Activated T-cell treated with anti-CD3 and anti-CD28 coated beads, Interleukin-2, amount 50 U/mL, for 4 hours (primary cell): ENCODE data around the gene SEMA6A. TPM values are rescaled to one million over a fixed set of nuclear protein-coding genes. Genes with fewer than 3 reads are reported as not detected.

ENCODE experiments used
- ATAC-seq, 2 donors: fragments of 200-7000 bp; cut with Tn5 transposase; one replicate each; pipeline ENCODE4 v1.10.0; 2021
- DNase-seq: peaks from one replicate; pipeline ENCODE4 v3.0.0-alpha.2; 2020
- H3K27me3 Mint-ChIP-seq: one replicate; pipeline ENCODE4 v1.8.0; 2021; ENCODE audit warnings: low read depth, mixed read lengths
- H3K36me3 Mint-ChIP-seq: one replicate; pipeline ENCODE4 v1.8.0; 2022; ENCODE audit warnings: mixed read lengths; ENCODE audit not compliant: insufficient read depth
- H3K4me1 Mint-ChIP-seq: one replicate; pipeline ENCODE4 v1.8.0; 2021; ENCODE audit warnings: low read depth, mixed read lengths
- H3K4me3 Mint-ChIP-seq: one replicate; pipeline ENCODE4 v1.8.0; 2021; ENCODE audit warnings: mild to moderate bottlenecking, moderate library complexity, mixed read lengths
- H3K9me3 Mint-ChIP-seq: one replicate; pipeline ENCODE4 v1.8.0; 2021; ENCODE audit warnings: mixed read lengths
- total RNA-seq, 3 donors: library from RNA; stranded (reverse); gene quantifications; one replicate each; pipeline ENCODE4 v1.2.1, GENCODE V29; 2021

Gene SEMA6A
- total RNA-seq, 3 donors from 2014 or later = 0.92 to 2.1 (median 1.1) TPM

DNA sequence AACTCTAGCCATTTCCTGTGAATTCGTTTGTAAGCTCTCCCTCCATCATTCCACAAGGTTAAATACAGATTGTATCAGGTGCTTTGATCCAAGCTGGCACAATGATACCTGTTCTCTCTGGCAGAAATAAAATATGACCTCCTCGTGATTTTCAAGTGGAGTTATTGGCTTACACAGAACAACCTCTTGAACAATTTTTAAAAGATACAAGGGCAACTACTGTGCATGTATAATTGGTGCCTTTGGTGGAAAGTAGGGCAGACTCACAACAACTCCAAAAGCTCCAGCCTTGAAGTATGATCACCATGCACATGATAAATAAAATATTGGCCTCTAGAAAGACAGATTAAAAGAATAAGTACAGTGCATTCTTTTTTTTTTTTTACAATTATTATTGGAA lies 106.0 kb downstream of the SEMA6A start:
- H3K4me3 Mint-ChIP-seq = no peak overlapping the region
- no peak for ATAC-seq
- DNase-seq = no peak
- H3K36me3 Mint-ChIP-seq = peaks cover 20% of the 10 kb centered on the region
- peaks cover 9% of the 10 kb centered on the region for H3K9me3 Mint-ChIP-seq
- no peaks in the 10 kb centered on the region for H3K27me3 Mint-ChIP-seq
- H3K4me1 Mint-ChIP-seq = no peaks in the 10 kb centered on the region

DNA sequence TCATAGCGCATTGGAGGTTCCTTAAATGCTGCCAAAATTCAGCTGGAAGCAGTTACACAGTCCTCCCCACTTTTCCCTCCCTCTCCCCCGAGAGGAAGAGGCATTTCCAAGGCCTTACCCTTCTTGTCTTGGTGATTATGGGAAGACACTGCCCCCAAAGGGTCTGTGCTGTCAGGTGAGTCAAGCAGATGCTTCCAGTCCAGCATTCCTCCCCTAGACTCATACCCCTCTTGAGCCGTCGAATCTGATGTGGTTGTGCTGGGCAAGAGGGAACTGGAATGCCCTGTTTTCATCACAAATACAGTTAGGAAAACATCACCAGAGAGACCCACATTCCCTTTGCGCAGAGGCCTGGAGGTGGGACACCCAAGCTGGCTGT lies 107.2 kb downstream of the SEMA6A start:
- Mint-ChIP-seq H3K4me3 (no peak overlapping the region), H3K36me3 (peaks cover 14% of the 10 kb centered on the region), H3K4me1 (no peaks in the 10 kb centered on the region), H3K9me3 (peaks cover 9% of the 10 kb centered on the region), H3K27me3 (no peaks in the 10 kb centered on the region)
- DNase-seq (no peak), ATAC-seq (no peak)

DNA sequence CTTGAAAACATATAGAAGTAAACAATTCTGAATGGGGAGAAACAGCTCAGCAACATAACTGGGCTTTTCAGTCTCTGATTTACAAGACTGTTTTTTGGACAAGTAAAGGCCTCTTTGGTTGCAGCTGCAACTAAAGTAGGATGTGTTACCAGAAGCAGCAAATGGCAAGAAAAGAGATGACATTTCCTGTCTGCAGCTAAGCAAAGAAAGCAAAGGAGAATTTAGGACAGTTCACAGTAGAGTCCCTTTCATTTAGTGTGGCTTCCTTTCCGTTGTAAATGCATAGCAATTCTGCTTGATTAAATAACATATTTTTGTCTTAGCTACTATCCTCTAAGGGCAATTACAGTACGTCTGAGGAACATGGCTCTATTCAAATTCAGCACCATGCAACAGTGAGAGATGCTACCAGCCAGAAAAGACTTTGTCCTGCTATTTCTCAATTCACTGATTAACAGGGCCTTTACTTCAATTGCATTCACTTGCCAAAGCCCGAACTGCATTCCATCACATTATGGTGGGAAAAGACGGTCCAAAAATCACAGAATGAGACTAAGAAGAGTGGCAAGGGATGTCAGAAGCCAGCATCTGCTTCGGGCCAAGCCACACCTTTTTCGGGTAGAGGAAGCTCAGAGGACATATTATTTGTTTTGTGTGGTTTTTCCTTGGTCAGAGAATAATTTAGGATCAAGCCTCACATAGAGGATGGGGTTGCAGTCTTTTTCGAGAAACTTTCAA lies 107.7 kb downstream of the SEMA6A start:
- Mint-ChIP-seq H3K36me3 (peaks cover 11% of the 10 kb centered on the region), H3K9me3 (peaks cover 9% of the 10 kb centered on the region), H3K4me1 (no peaks in the 10 kb centered on the region), H3K27me3 (no peaks in the 10 kb centered on the region), H3K4me3 (no peak overlapping the region)
- ATAC-seq = no peak
- DNase-seq = no peak

DNA sequence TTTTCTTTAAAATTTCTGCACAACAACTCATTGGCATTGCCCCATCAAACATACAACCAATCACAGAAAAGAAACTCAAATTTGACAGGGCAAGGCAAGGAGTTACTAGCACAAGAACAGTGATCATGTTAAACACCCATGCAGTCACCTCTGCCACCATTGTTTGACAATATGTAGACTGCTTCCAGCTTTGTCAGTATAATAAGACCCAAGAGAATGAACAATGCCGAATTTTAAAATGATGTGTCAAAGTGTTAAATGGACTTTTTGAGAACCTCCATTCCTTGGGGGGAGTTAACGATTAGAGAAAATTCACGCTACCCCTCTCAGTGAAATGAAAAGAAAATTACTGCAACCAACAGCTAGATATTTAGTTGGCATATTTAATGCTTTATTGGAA lies 109.2 kb downstream of the SEMA6A start:
- Mint-ChIP-seq H3K4me3 (no peak overlapping the region), H3K36me3 (peaks cover 11% of the 10 kb centered on the region), H3K9me3 (peaks cover 9% of the 10 kb centered on the region), H3K4me1 (no peaks in the 10 kb centered on the region), H3K27me3 (no peaks in the 10 kb centered on the region)
- DNase-seq = no peak
- no peak for ATAC-seq

DNA sequence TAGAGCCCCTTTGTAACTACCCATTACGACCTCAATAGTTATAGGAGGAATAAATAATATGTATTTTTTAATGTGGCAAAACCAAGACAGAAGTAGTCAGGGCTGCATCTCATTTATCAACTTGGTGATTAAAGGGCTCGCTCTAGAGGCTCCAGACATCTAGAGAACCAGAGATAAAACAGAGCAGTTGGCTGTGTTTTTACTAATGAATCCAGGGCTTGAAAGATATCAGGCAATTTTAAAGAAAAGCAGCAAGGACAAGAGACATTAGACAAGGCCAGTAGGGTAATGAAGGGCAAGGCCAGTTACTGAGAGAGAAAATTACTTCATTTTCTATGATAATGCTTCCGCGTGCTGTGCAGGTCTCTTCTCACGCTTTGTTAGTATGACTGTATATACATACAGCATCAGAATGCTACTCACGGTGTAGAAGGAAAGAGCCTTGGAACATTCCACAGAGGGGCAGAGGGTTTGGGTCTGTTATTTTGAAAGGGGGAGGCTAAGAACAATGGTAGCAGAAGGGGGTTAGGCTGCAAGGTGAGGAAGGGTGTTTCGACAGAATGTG lies 110.4 kb downstream of the SEMA6A start:
- H3K4me3 Mint-ChIP-seq = no peak overlapping the region
- no peaks in the 10 kb centered on the region for H3K4me1 Mint-ChIP-seq
- peaks cover 11% of the 10 kb centered on the region for H3K36me3 Mint-ChIP-seq
- peaks cover 9% of the 10 kb centered on the region for H3K9me3 Mint-ChIP-seq
- H3K27me3 Mint-ChIP-seq = no peaks in the 10 kb centered on the region
- no peak for ATAC-seq
- DNase-seq = no peak

DNA sequence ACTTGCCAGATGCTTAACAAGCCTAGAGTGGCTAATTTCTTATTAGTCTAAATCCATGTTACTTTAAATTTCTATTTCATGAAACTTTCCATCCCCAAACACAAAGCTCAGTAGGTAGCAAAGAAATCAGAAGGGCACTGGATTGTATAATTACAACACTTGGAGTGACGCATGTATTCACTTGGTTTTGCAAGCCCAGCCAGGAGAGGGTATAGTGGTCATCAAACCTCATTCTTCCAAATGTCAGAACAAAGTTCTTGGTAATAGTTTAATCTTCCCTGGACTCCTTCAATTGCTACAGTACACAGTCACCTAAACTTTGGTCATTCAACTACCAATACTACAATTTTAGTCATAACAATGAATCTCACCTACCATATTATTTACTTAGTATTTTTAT lies 112.1 kb downstream of the SEMA6A start:
- H3K4me1 Mint-ChIP-seq = no peaks in the 10 kb centered on the region
- H3K36me3 Mint-ChIP-seq = peaks cover 12% of the 10 kb centered on the region
- H3K27me3 Mint-ChIP-seq = no peaks in the 10 kb centered on the region
- no peak for ATAC-seq
- H3K4me3 Mint-ChIP-seq = no peak overlapping the region
- no peaks in the 10 kb centered on the region for H3K9me3 Mint-ChIP-seq
- DNase-seq = no peak

DNA sequence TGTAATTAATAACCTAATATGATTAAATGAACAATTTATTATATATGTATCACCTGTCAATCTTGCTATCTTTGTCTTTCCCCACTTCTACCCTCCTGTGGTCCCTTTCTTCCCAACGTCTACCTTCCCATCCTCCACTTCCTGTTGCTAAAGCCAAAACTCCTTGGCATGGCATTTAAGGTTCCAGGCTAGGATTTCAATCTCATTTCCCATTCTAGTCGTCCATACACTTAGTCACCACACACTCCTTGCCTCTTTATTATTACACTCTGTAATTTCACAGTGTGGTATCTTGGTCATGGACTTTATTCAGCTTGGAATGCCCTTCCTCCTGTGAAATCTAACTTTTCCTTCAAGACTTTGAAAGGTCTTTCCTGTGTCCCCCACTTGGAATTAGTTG lies 115.3 kb downstream of the SEMA6A start:
- Mint-ChIP-seq H3K27me3 (no peaks in the 10 kb centered on the region), H3K4me1 (peaks cover under 1% of the 10 kb centered on the region), H3K4me3 (no peak overlapping the region), H3K9me3 (no peaks in the 10 kb centered on the region), H3K36me3 (peaks cover 5% of the 10 kb centered on the region)
- DNase-seq (no peak), ATAC-seq (no peak)

DNA sequence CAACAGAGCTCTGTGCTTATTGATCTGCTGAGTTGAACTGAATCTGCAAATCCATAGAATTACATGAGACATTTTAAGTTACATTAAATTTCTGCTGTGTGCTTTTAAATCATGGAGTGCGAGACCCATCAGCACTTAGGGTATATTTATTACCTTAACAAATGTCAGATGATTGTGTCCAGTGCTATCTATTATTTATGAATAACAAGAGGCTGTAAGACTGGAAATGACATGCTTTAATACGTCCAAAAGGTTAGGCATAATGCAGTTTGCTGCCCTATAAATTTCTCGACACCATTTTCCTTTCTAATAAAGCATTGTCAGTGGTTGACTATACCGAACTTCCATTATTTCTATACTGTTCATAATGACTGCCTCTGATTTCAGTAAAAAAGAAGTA lies 117.6 kb downstream of the SEMA6A start:
- Mint-ChIP-seq H3K4me3 (no peak overlapping the region), H3K36me3 (peaks cover 12% of the 10 kb centered on the region), H3K9me3 (no peaks in the 10 kb centered on the region), H3K27me3 (no peaks in the 10 kb centered on the region), H3K4me1 (peaks cover 5% of the 10 kb centered on the region)
- DNase-seq = no peak
- no peak for ATAC-seq

DNA sequence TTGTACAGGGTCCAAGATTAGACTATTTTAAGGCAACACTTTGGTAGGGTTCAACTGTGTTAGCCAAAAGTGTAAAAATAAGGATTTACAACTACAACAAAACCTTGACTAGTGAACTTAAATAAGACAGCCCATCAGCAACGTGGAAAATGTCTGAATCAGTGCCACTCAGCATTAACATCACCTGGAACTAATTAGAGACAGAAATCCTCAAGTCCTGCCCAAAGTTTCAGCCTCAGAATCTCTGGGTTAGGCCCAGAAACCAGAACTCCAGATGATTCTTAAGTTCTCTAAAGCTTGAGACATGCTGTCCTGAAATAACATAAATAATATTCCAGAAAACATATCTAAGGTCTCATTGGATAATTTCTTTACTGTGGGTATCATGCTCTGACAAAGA lies 118.6 kb downstream of the SEMA6A start:
- H3K36me3 Mint-ChIP-seq = peaks cover 11% of the 10 kb centered on the region
- no peak overlapping the region for H3K4me3 Mint-ChIP-seq
- no peaks in the 10 kb centered on the region for H3K9me3 Mint-ChIP-seq
- H3K27me3 Mint-ChIP-seq = no peaks in the 10 kb centered on the region
- H3K4me1 Mint-ChIP-seq = peaks cover 5% of the 10 kb centered on the region
- ATAC-seq (no peak), DNase-seq (no peak)

DNA sequence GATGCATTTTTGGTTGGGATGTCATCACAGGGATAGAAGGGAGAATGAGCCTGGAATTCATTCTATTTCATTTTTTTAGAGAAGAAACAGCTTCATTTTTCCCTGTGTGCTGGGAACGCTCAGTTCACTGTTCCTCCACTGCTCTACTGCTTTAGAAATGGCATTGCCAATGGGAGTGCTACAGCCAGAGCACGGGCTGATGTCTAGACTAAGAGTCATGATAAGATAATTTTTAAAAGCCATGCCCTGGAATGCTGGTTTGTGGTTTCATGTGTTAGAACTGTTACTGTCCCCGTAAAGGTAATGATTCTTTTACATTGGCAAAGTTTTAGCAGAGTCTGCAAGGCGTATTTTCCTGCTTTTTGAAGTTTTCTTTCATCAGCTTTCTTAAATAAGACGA lies 119.6 kb downstream of the SEMA6A start:
- Mint-ChIP-seq H3K4me3 (no peak overlapping the region), H3K9me3 (no peaks in the 10 kb centered on the region)
- no peak for ATAC-seq

DNA sequence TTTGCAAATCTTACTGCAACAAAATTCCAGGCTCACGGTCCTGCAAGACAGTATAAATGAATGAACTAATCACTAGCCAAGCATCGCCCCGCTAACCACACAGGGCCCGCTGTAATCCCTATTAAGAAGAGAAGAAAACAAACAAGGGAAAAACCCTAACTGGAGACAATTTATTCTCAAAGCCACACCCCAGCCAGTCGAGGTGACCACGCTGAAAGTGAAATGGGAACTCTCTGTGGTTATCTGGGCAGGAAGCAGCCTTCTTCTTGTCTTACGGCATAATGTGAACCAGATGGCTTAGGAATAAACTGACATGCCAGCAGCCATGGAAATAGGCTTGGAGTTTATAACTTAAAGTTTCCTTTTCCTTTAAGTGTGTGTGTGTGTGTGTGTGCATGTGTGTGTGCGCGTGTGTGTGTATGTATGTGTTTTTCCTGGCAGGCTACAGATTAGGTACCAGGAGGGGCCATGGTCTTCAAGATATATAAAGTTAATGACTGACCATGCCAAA lies 120.2 kb downstream of the SEMA6A start:
- DNase-seq (no peak), ATAC-seq (no peak)
- H3K27me3 Mint-ChIP-seq = no peaks in the 10 kb centered on the region
- H3K4me1 Mint-ChIP-seq = peaks cover 5% of the 10 kb centered on the region
- no peak overlapping the region for H3K4me3 Mint-ChIP-seq
- H3K9me3 Mint-ChIP-seq = no peaks in the 10 kb centered on the region
- H3K36me3 Mint-ChIP-seq = peaks cover 20% of the 10 kb centered on the region

More for the DNA sequence above, 119.6 kb downstream of the SEMA6A start:
- Mint-ChIP-seq H3K36me3 (peaks cover 17% of the 10 kb centered on the region), H3K4me1 (peaks cover 5% of the 10 kb centered on the region), H3K27me3 (no peaks in the 10 kb centered on the region)
- DNase-seq = no peak

DNA sequence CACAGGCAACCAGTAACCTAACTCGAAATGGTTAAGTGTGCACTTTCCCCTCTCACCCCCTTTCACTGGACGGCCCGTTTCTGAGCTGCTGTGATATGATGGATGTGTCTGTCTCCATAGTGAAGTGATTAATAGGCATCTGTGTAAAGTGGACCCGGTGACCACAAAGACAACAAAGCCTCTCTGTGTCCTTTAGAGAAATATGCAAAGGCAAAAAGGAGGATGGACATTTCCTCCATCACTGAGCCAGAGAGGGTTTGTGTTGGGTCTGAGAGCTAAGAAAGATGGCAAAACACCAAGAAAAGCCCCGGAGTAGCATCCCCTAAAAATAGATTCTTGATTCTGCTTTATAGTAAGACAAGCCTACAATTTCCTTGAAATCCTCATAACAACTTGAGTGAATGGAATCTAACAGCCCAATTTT lies 120.6 kb downstream of the SEMA6A start:
- no peak for ATAC-seq
- Mint-ChIP-seq H3K27me3 (no peaks in the 10 kb centered on the region), H3K4me1 (peaks cover 5% of the 10 kb centered on the region), H3K9me3 (no peaks in the 10 kb centered on the region), H3K4me3 (no peak overlapping the region), H3K36me3 (peaks cover 25% of the 10 kb centered on the region)
- no peak for DNase-seq

DNA sequence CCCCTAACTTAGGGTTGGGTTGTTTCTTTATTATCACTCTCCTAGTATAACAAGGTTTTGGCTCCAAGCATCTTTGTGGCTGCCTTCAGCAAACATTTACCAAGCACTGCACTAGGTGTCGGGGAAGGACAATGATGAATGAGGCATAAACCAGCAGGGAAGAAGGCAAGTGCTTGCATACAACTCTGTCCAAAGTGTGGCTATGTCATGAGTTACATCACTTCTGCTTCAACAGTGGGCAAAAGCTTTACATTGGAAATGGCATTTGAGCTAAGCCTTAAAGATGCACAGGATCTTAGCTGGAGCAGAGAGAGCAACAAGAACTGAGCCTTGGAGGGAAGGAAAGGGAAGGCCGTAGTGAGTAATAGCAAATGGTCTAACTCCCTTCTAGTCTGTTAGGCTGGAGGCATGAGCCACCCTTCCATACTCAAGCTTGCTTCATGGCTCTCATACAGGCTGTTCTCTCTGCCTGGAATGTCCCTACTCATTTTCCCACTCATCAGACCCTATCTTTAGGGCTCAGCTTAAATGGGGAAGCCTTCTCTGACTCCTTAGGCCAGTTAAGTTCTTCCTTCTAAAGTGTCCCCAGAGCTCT lies 121.8 kb downstream of the SEMA6A start:
- Mint-ChIP-seq H3K4me1 (peaks cover 5% of the 10 kb centered on the region), H3K27me3 (no peaks in the 10 kb centered on the region), H3K36me3 (peaks cover 28% of the 10 kb centered on the region), H3K9me3 (no peaks in the 10 kb centered on the region), H3K4me3 (no peak overlapping the region)
- ATAC-seq = no peak
- no peak for DNase-seq

DNA sequence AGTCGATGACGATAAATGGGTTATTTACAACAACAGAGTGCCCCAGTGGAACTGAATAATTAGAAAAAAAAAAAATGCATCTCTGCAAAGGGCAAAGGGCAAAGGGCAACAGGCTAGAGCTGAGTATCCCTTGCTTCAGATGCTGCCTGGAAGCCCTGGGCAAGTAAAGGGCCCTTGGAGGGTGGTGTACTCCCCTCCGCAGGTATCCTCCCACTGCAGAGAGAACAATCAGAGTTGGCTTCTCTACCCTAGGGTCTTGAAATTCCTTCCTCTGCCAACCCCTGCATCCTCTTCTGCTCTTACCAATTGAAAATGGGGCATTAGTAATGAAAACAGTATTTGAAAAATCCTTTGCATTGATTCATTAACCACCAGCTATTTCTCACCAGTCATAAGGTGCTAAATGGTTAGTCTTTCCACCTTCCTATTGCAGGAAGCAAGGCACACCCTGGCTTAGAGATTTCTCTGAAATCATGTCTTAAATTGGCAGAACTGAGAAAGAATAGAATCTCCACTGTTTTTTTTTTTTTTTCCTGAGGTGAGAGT lies 122.6 kb downstream of the SEMA6A start:
- DNase-seq = no peak
- H3K4me1 Mint-ChIP-seq = peaks cover 5% of the 10 kb centered on the region
- H3K9me3 Mint-ChIP-seq = no peaks in the 10 kb centered on the region
- no peak for ATAC-seq
- peaks cover 28% of the 10 kb centered on the region for H3K36me3 Mint-ChIP-seq
- no peak overlapping the region for H3K4me3 Mint-ChIP-seq
- no peaks in the 10 kb centered on the region for H3K27me3 Mint-ChIP-seq

DNA sequence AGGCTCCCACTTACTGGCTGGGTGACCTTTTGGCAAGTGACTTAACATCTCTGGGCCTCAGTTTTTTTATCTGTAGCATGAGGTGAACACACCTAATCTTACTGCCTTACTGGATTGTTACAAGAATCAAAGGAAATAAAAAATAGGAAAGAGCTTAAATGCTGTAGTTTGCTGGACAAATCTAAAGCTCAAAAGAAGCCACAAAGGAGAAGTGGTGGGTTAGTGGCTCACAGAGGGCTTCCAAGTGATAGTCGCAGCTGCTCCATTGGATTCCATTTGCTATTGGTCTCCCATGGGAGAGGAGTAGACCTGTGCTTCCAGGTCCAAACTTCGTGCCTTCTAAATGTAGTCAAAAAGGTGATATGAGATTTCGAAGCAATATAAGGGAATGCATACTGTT lies 123.6 kb downstream of the SEMA6A start:
- Mint-ChIP-seq H3K9me3 (no peaks in the 10 kb centered on the region), H3K4me3 (no peak overlapping the region), H3K4me1 (peaks cover 5% of the 10 kb centered on the region), H3K27me3 (no peaks in the 10 kb centered on the region), H3K36me3 (peaks cover 35% of the 10 kb centered on the region)
- no peak for DNase-seq
- no peak for ATAC-seq
